Measurements from ENCODE around the gene PEAK1. TPM values are rescaled to one million over a fixed set of nuclear protein-coding genes. Genes with fewer than 3 reads are reported as not detected.

PEAK1 gene
- total RNA-seq, 2 experiments from 2014 or later: 9.2 to 11.0 TPM

DNA sequence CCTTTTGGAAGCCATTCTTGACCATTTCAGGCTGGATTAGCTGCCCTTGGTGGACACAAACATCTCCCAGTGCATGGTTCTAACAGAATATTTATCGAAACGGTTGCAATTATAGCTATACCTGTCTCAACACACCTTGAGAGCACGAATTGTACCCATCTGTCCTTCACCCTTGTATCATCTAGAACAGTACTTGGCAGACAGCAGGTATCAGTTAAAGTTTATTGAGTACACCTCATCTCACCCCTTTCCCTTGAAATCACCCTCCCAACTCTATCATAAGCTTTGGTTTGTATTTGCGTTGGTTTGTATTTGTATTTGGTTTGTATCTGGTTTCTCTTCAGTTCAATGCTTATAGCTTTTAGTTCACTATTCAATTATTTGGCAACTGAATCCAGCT lies 361.4 kb downstream of the PEAK1 start:
- H3K4me1 ChIP-seq (ENCODE audit: insufficient read depth, low read length): no peaks in the 10 kb centered on the region
- POLR2A ChIA-PET: interaction anchor here (1.5 kb wide), 1 partner anchor 44 kb away, joined by 4 read pairs; no protein-coding TSS in a partner anchor
- DNase-seq: no peak

DNA sequence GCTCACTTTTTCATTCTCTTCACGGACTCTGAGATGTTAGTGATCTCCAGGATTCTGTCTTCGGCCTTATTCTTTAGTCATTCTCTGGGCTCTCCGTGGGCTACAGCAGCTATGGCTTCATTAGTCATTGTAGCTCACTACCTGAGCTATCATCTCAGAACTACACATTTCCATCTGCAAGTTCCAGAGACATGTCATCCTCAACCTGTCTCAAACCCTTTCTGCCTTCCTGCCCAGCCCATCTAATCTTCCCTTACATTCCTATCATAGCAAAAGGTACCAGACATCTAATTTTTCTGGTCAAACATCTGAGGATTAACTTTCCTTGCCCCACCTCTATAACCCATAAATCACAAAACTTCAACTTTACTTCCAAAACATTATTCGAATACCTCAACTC lies 362.2 kb downstream of the PEAK1 start:
- ATAC-seq (ENCODE audit: poor library complexity) (no peak), DNase-seq (no peak)
- ChIA-PET POLR2A (no interaction called here), CTCF (no interaction called here)
- H3K27ac ChIP-seq (ENCODE audit: low read depth in 1 of 2, low read length in 2 of 2): no peak overlapping the region
- intact Hi-C loops (cut with DNase I, micrococcal nuclease): no loop called here
- no peak overlapping the region for H3K4me3 Mint-ChIP-seq
- no peaks in the 10 kb centered on the region for H3K27me3 ChIP-seq (ENCODE audit: control insufficient read depth in 1 of 2, insufficient read depth in 2 of 2, low read length in 2 of 2)
- TF ChIP-seq, protein P1, sequence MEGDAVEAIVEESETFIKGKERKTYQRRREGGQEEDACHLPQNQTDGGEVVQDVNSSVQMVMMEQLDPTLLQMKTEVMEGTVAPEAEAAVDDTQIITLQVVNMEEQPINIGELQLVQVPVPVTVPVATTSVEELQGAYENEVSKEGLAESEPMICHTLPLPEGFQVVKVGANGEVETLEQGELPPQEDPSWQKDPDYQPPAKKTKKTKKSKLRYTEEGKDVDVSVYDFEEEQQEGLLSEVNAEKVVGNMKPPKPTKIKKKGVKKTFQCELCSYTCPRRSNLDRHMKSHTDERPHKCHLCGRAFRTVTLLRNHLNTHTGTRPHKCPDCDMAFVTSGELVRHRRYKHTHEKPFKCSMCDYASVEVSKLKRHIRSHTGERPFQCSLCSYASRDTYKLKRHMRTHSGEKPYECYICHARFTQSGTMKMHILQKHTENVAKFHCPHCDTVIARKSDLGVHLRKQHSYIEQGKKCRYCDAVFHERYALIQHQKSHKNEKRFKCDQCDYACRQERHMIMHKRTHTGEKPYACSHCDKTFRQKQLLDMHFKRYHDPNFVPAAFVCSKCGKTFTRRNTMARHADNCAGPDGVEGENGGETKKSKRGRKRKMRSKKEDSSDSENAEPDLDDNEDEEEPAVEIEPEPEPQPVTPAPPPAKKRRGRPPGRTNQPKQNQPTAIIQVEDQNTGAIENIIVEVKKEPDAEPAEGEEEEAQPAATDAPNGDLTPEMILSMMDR (IDR thresholded peaks at IDR 0.05): no peak
- H3K9me3 ChIP-seq (ENCODE audit: control insufficient read depth in 1 of 2, insufficient read depth in 1 of 2, low read length in 2 of 2): no peaks in the 10 kb centered on the region
- no peaks in the 10 kb centered on the region for H3K36me3 ChIP-seq (ENCODE audit: insufficient read depth, low read length)
- peaks cover 19% of the 10 kb centered on the region for H3K4me1 Mint-ChIP-seq (ENCODE audit: low read depth)
- H3K4me1 ChIP-seq (ENCODE audit: insufficient read depth, low read length): no peaks in the 10 kb centered on the region
- H3K4me3 ChIP-seq (ENCODE audit: low read length): no peak overlapping the region
- H3K27ac Mint-ChIP-seq: no peak overlapping the region
- peaks cover 7% of the 10 kb centered on the region for H3K36me3 Mint-ChIP-seq (ENCODE audit: low read depth)
- H3K9me3 Mint-ChIP-seq: no peaks in the 10 kb centered on the region
- H3K27me3 Mint-ChIP-seq: no peaks in the 10 kb centered on the region

More for the DNA sequence above, 361.4 kb downstream of the PEAK1 start:
- H3K4me1 Mint-ChIP-seq (ENCODE audit: low read depth): peaks cover 19% of the 10 kb centered on the region
- CTCF ChIA-PET: interaction anchor here (0.8 kb wide), 1 partner anchor 9 kb away, joined by 5 read pairs; no protein-coding TSS in a partner anchor
- H3K4me3 ChIP-seq (ENCODE audit: low read length): no peak overlapping the region
- no peaks in the 10 kb centered on the region for H3K9me3 Mint-ChIP-seq
- no peaks in the 10 kb centered on the region for H3K27me3 Mint-ChIP-seq
- intact Hi-C loops (cut with DNase I, micrococcal nuclease): no loop called here
- H3K27ac ChIP-seq (ENCODE audit: low read depth in 1 of 2, low read length in 2 of 2): no peak overlapping the region
- H3K27ac Mint-ChIP-seq: no peak overlapping the region
- no peaks in the 10 kb centered on the region for H3K27me3 ChIP-seq (ENCODE audit: control insufficient read depth in 1 of 2, insufficient read depth in 2 of 2, low read length in 2 of 2)
- H3K4me3 Mint-ChIP-seq: no peak overlapping the region
- H3K36me3 ChIP-seq (ENCODE audit: insufficient read depth, low read length): no peaks in the 10 kb centered on the region
- TF ChIP-seq, protein P1 (IDR thresholded peaks at IDR 0.05): no peak
- peaks cover 6% of the 10 kb centered on the region for H3K36me3 Mint-ChIP-seq (ENCODE audit: low read depth)
- H3K9me3 ChIP-seq (ENCODE audit: control insufficient read depth in 1 of 2, insufficient read depth in 1 of 2, low read length in 2 of 2): no peaks in the 10 kb centered on the region
- ATAC-seq (ENCODE audit: poor library complexity): no peak

DNA sequence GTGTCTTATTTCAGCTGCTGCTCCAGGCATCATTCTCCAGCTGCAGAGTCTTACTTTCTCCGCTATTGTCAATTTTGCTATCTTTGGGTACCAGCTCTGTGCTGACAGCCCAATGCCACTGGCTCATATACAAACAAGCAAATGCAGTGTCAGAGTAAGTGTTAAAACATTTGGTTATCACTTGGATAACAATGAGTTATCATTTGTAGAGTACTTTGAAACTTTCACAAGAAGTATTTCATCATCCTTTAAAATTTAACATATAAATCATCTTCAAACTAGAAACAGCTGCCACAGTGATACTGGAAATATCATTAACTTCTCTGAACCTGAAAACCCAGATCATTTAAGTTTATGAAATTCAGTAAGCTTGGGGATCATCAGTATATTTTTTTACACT lies 362.8 kb downstream of the PEAK1 start:
- Mint-ChIP-seq H3K36me3 (ENCODE audit: low read depth) (peaks cover 13% of the 10 kb centered on the region), H3K4me1 (ENCODE audit: low read depth) (peaks cover 19% of the 10 kb centered on the region), H3K27me3 (no peaks in the 10 kb centered on the region), H3K9me3 (no peaks in the 10 kb centered on the region), H3K27ac (no peak overlapping the region), H3K4me3 (no peak overlapping the region)
- Histone ChIP-seq H3K4me3 (ENCODE audit: low read length) (no peak overlapping the region), H3K4me1 (ENCODE audit: insufficient read depth, low read length) (no peaks in the 10 kb centered on the region), H3K27ac (ENCODE audit: low read depth in 1 of 2, low read length in 2 of 2) (no peak overlapping the region), H3K9me3 (ENCODE audit: control insufficient read depth in 1 of 2, insufficient read depth in 1 of 2, low read length in 2 of 2) (no peaks in the 10 kb centered on the region), H3K36me3 (ENCODE audit: insufficient read depth, low read length) (peaks cover 3% of the 10 kb centered on the region), H3K27me3 (ENCODE audit: control insufficient read depth in 1 of 2, insufficient read depth in 2 of 2, low read length in 2 of 2) (no peaks in the 10 kb centered on the region)
- ATAC-seq (ENCODE audit: poor library complexity): no peak
- TF ChIP-seq, protein P1 (IDR thresholded peaks at IDR 0.05): no peak
- DNase-seq: no peak
- ChIA-PET POLR2A (no interaction called here), CTCF (no interaction called here)
- intact Hi-C loops (cut with DNase I, micrococcal nuclease): no loop called here

Measured in CD4-positive, alpha-beta T cell (primary cell).